LNCaP clone FGC (cell line): ENCODE data around the gene CCDC167.

Experiments
- DNase-seq: peaks from one replicate; pipeline ENCODE4 v3.0.0-alpha.2; 2011; ENCODE audit warnings: low read depth
- H3K4me3 ChIP-seq: 2 replicates; pipeline ENCODE4 v1.5.1; 2011; ENCODE audit warnings: mild to moderate bottlenecking, low read depth, low read length, control low read depth
- CTCF ChIP-seq: IDR thresholded peaks from 2 replicates; pipeline ENCODE4 v1.5.1; 2012; ENCODE audit warnings: mild to moderate bottlenecking; ENCODE audit not compliant: control insufficient read depth, insufficient read depth; ENCODE audit errors: extremely low read depth

The CCDC167 gene

DNA sequence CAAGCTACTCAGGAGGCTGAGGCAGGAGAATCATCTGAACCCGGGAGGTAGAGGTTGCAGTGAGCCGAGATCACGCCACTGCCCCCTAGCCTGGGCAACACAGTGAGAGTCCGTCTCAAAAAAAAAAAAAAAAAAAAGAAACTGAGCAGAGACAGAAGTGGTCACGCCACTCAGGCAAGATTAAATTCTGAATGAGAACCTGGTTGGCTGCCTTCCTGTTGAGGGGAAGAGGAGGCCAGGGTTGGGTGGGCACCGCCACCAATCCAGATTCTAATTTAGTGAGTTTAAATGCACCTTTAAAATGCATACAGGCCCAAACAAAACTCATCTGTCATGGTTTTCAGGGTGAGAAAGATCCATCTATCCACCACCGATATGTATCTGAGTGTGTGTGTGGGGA lies 23.7 kb upstream of the CCDC167 start:
- no peak for DNase-seq
- no peak for TF ChIP-seq CTCF
- no peak overlapping the region for H3K4me3 ChIP-seq

DNA sequence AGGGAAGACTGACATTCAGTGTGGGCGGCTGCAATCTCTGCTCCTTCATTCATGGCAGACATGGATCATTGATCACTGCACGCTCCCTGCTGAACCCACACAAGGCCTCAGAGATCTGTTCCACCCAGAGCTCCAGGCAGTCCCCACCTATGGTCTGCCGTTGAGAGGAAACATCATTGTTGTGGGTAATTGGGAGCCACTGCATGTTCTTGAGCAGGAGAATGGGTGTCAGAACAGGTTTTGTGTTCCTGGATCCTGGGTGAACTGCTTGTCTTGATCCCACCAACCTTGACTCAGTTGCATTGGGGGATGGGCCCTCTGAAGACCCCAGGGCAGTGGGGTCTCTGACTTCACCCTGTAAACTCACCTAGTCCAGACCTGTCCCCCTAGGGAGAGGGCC lies 23.1 kb upstream of the CCDC167 start:
- H3K4me3 ChIP-seq, result no peak overlapping the region
- no peak for DNase-seq
- TF ChIP-seq CTCF, result no peak

DNA sequence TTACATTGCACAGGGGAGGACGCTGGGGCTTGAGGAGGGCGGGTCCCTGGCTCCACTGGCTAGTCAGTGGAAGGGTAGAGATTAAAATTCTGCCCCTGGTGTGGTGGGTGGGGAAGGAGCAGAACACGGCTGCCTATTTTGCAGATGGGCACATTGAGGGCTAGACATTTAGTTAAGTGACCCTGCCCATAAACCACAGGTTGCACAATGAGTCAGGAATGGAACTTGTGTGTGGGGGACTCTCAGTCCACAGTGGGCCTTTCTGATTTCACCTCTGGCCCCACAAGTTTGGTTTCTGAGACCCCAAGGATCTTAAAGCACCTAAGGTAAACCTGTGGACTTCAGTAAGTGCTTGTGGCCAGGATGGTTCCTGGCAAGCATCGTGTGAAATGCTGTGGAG lies 22.0 kb upstream of the CCDC167 start:
- no peak for DNase-seq
- no peak for TF ChIP-seq CTCF
- H3K4me3 ChIP-seq, result no peak overlapping the region

GRCh38 chr6:37520926-37521325 lies 21.2 kb upstream of the CCDC167 start:
- no peak for TF ChIP-seq CTCF
- H3K4me3 ChIP-seq, result no peak overlapping the region
- DNase-seq, result no peak

GRCh38 chr6:37519461-37519860 lies 19.8 kb upstream of the CCDC167 start:
- DNase-seq, result no peak
- no peak for TF ChIP-seq CTCF
- no peak overlapping the region for H3K4me3 ChIP-seq

DNA sequence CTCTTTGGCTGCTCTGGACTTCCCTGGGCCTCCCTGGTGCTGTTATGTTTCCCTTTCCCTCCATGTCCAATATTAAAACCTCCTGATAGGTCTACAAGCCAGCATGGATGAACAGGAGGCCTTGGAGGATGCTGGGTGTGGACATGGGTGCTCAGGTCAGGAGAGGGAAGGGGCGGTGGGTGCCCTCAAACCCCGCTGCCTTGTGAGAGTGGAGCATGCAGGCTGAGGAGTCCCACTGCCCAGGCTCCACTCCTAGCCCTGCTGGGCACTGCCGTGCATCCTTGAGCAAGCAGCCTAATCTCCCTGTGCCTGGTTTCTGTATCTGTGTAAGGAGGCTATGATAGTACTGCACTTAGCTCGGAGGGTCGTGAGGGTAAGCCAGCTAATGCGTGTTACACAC lies 18.4 kb upstream of the CCDC167 start:
- H3K4me3 ChIP-seq, result no peak overlapping the region
- TF ChIP-seq CTCF, result no peak
- no peak for DNase-seq

GRCh38 chr6:37517411-37517812 lies 17.7 kb upstream of the CCDC167 start:
- no peak for TF ChIP-seq CTCF
- H3K4me3 ChIP-seq, result no peak overlapping the region
- DNase-seq, result no peak
